Measurements from ENCODE around the gene MITF.

The MITF gene

DNA sequence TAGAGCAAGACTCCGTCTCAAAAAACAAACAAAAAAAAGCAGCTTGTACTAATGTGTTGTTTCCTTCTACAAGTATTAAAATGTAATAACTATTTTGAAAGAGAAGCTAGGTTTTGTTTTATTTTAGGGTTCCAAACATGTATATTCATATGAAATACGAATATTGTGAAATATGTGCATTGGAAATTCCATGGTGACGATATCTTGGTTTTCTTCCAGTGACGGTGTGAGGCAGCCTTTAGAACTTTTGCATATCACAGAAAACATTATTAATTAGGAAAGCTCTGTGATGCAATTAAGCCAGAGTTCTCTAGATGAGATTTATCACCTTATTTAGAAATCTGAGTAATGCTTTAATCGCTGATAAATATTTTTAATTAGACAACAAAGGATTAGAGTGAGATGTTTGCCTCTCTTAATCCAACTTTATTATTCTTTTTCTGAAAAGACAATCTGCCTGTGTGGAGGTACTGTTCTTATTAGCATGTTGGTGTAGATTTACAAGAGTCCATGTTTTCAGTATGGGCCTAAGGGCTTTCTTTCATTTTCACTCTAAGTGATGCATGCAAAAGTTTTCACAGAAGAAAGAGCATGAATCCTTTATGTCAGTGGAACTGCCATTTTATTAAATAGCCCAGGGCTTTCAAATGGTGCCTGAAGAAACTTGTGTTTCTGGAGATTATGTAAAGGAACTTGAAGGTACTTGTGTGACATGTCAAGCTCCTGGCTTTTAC, 222.6 kb downstream of the MITF start:
- DNase-seq (ENCODE audit: low spot score): no peak

DNA sequence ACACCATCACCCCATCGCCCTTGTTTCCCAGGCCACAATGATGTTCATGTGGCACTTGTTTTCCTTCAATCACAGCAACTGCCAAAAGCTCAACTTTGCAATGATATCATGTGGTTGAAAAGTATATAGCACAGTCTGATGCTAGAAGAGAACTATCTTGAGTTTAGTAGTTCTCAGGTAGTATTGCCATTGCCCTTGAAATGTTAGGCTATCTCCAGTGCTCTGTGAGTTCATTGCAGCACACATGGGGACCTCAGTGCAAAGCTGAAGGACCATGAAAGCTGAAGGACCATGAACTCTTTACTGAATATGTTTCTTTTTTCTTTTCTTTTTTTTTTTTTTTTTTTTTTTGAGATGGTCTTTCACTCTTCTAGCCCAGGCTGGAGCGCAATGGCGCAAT, 224.4 kb downstream of the MITF start:
- no peak for DNase-seq (ENCODE audit: low spot score)

DNA sequence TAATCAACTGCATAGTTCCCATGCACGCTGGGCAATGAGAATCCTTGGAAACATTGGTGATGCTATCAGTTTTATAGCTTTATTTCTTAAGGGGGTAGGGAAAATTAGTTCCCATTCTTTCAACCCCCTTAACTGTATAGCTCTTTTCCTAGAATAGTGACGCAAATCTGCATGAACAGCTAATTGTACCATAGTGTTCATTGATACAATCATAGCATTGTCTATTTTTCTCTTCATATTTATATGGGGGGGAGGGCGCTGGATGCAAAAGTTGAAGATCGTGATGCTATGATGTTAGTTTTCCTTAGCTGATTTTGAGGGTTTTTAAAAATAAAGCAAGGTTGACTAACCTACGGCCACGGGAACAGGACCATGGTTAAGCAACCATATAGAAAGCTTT, 227.9 kb downstream of the MITF start:
- DNase-seq (ENCODE audit: low spot score): no peak

DNA sequence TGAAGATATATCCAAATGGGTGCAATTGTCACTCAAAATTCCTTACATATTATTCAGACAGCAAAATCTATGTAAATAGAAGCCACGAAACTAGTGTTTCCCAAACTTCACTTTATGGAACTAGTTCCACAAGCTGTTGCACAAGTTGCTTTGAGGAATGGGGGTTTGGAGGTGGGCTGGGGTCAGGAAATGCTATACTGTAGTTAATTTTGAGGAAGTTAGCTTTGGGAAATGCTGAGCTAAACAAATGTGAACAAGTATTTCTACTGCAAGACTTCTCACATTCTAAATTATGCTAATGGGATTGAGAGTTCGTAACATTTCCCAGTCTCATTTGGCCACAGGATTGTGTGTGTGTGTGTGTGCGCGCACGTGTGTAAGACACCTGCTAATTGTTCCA, 231.6 kb downstream of the MITF start:
- DNase-seq (ENCODE audit: low spot score): no peak

DNA sequence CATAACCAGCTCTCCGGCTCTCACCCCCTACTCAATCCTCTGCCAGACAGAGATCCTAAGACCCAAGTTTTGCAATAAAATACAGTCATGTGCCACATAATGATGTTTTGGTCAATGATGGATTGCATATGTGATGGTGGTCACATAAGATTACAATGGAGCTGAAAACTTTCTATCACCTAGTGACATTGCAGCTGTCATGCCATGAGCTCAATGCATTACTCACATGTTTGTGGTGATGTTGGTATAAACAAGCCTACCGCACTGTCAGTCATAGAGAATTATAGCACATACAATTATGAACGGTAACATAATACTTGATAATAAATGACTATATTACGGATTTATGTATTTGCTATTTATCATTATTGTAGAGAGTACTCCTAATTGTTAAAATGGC, 233.4 kb downstream of the MITF start:
- DNase-seq (ENCODE audit: low spot score): no peak

DNA sequence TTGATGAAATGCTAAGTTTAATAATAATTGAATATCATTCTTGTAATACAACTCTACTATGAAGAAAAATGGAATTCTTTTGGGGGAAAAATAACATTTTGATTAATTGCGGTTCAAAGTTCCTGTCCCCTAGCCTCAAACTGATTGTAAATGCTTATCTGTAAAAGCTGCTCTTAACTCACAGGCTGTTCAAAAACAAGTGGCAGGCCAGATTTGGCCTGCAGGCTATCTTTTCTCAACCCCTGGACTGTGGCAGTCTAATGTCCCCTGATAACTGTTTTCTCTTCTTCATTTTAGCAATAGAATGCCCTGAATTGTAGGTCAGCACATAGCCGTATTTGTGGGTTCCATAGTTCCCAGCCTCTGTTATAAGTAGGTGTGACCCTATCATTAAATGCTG, 236.8 kb downstream of the MITF start:
- no peak for DNase-seq (ENCODE audit: low spot score)

DNA sequence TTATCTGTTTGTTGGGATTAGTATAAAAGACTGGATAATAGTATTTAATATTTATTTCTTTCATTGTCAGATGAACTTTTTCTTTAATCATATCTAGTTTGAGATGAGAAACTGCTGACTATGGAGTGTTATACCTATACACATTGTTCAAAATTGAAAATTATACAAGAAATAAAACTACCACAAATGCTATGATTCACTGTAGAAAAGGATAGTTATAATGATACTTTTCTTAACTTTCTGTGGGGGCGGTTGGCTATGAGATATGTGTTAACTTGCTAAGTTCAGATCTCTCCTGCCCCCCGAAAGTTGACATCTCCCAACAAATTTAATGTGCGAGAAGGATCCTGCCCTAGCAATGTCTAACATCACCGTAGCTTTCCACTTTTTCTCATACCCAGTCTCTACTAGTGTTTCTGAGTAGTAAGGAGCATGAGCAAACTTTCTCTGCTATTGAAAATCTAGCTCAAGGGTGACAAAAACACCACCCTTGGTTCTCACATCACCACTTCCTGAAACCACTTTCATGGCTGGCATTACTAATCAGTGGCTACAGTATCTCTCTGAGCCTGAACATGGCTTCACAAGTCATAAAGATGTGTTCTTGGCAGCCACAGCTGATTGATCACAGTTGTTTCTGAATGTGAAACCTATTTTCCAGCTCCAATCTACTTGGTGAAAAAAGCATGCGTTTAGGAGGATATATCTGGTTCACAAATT, 244.4 kb downstream of the MITF start:
- DNase-seq (ENCODE audit: low spot score): no peak

DNA sequence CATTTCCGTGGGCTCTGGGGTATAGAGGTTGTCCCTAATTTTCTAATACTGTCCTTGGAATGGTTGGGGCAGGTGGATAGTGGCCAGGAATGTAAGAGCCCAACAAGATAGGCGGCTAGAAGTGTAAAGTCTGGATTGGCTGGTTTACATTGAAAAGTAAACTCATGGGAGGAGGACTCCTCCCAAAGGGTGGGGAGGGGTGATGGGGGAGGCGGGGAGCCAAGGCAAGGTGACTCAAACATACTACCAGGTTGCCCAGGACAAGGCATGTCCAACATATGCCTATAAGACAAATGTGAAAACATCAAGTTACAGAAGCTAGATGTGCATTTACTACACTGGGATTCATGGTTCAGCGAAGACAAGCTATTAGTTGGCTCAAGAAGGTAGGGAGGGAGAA, 246.0 kb downstream of the MITF start:
- no peak for DNase-seq (ENCODE audit: low spot score)

DNA sequence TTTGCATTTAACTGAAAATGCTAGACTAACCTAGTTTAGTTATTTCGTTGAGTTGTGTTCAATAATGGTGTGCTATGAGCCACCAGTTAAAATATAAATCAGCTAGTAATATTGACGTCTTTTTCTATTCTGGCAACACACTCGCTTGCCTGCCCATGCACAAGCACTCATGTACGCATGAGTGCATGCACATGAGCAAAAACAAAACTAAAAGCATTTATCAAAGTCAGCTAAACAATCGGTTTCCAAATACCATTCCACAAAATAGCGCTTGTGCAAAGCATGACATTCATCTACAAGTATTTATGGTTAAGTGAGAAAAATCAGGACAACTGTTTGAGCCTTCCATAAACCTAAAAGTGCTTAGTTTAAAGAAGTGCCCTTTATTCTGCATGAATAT, 247.2 kb downstream of the MITF start:
- no peak for DNase-seq (ENCODE audit: low spot score)

DNA sequence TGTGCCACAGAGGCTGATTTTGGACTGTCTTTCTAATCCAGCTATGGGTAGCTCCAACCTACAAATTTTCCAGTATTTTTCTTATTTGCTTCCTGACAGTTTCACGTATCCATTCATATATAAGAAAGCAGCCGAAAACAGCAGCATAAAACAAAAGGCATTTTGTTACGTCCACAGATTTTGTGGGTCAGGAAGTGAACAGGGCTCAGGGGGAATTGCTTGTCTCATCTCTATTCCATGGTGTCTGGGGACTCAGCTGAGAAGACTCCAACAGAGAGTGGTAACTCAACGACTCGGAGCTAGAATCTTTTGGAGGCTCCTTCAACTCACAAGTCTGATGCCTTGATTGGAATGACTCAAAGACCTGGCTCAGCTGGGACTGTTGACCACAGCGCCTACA, 248.6 kb downstream of the MITF start:
- DNase-seq (ENCODE audit: low spot score): no peak

DNA sequence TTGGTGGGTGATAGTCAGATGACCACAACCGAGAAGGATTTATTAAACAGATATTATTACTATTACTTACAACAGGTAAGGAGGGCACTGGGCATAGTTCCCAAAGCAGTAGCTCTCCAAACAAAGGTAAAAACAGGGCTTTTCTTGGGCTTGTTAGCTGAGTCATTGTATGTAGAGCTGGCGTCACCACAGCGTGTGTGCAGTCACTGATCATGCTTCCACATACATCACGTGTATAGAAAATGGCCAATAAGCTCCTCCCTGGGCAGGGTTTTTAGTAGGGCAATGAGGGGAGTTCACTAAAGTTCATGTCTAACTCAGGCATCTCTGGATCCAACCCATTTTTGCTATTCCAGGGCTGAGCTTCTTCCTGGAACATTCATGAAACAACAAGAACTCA, 254.5 kb downstream of the MITF start:
- DNase-seq (ENCODE audit: low spot score): no peak

DNA sequence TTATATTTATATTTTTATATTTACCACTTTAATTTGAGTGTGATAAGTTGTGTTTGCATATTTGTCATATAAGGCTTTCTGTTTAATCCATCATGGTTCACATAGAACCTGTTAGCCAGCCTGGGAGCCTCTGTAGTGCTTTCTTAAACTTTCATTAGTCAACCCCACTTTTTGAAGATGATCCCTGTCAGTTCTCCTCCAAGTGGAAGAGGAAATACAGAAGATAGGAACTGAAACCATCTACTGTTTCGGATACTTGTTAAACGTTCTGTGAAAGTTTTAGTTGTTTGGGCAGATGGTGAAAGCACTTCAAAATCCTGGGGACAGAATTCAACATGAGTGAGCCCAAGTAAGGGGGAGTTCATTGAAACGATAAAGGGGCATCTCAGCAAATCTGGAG, 255.7 kb downstream of the MITF start:
- DNase-seq (ENCODE audit: low spot score): no peak

DNA sequence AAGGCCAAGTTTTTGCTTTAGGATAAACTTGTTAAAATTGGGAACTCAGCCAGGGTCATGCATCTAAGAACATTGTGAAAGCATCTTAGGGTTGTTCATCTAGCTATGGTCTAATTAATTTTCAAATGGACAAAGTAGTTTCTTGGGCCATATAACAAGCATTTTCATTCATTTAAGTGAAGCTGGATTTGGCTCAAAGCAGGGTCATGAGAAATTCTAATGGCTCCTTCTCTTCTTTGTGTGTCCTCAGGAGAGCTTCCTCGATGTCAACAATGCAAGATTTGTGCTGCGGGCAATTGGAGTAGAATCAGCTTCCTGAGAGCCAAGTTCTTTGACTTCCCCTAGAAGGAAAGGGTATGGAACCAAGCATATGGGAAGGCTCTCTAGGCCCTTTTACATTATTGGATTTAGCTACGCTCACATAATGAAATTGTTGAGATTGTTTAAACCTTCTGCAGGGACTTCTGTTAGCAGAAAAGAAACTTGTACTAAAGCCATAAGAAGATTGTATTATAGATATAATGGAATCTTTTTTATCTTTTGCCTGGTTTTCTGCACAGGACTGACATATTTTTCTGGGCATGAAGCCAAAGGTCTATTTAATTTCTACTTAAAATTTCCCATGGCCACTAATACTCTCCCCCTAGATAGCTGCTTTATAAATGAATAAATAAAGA, 258.5 kb downstream of the MITF start:
- DNase-seq (ENCODE audit: low spot score): peak; percentile 10

DNA sequence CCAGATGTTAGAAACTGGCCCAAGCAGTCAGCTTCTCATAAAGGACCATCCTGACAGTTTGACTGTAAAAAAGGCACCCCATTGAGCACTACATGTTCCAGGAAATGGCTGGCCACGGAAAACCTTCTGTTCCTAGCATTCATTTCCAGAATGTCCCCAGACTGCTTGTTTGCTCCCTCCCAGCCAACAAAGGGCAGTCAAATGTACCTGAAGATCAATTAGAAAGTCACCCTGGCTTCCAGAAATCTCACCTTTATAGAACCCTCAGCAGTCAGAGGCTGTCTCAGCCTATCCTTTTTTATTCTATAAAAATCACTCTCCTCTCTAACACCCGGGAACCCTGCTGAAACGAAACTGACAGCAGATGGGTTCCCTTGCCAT, 259.5 kb downstream of the MITF start:
- DNase-seq (ENCODE audit: low spot score): no peak

DNA sequence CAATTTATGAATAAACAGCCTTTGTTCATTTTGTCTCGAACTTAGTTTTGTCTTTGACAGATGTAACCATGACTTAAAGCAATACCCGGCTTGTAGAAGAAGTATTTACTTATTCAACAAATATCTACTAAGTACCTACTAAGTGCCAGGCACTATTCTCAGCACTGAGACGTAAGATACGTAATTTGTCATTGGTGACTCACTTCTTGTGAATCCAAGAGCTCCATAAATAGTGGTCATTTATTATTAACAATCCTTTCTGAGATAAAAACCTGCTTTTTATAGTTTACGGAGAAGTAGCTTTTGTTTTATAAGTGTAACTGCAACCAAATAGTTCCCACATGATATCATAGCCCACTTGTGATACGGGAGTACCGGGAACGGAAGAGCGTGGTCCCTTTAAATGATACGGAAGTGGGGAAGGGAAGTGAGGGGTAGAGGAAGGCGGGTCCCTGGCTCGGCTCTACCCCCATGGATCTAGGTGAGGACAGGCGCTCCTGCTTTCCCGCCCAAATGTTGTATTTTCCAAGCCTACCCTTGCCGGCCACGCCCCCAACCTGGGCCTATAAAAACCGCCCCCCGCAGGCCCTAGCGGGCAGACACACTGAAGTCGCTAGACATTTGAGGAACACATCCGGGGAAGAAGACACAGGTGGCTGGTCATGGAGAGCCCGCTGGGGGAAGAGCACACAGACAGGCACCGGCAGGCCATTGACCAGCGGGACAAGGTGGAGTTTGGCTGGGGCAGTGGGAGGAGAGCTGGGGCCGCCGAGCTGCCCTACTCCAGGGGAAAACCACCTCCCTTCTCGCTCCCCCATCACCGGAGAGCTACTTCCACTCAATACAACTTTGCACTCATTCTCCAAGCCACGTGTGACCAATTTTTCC, 260.1 kb downstream of the MITF start, which contains the start of gene SAMMSON:
Gene SAMMSON, plus strand, starts transcription at position 594 of the 888 bp plus-strand sequence.
- peak; percentile 90 for DNase-seq (ENCODE audit: low spot score)

DNA sequence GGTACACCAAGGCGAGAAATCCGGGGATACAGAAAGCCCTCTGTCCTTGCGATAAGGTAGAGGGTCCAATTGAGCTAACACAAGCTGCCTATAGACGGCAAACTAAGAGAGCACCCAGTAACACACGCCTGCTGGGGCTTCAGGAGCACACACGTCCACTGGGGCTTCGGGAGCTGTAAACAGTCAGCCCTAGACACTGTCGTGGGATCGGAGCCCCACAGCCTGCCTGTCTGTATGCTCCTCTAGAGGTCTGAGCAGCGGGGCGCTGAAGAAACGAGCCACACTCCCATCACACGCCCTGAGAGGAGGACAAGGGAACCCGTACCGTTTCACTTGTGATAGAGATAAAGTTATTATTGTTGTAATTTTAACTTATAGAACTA, 260.8 kb downstream of the MITF start:
- DNase-seq (ENCODE audit: low spot score): peak; percentile 58

DNA sequence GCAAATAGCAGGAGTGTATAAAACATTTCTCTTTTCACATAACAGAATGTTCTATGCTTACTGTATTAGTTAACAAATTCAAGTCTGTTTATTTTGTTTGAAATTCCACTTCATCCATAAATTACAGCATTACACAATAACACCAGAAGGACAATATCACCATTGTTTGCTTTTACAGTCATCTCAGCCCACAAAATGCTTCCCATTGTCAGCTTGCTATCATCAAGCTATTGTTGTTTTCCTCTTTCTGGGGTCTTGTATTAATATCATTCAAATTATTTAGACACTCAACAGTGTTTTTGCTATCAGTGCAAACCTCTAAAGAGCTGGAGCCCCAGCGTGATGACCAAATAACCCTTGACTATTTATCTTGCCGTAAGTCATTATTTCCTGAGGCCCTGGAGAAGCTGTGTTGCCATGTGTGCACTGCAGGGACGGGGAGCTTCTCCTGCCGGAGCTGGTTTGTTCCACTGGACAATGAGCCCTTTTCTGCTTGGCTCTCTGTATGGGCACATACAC, 261.4 kb downstream of the MITF start:
- DNase-seq (ENCODE audit: low spot score): peak; percentile 22

DNA sequence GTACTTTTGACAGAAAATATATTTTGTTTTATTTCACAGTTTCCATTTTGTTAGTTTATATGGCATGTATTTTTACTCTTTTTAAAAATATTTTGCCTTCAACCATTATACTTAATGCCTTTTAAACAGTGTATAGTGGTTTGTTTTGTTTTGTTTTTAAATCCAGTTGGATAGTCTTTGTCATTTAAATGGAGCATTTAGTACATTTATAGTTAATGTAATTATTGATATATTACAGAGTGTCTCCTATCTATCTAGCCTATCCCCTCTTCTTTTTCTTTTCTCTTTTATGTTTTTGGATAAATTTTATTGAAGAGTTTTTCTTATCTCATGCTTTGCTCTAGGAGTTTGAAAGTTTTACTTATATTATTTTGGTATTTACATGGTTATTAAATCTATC, 263.9 kb downstream of the MITF start:
- no peak for DNase-seq (ENCODE audit: low spot score)

DNA sequence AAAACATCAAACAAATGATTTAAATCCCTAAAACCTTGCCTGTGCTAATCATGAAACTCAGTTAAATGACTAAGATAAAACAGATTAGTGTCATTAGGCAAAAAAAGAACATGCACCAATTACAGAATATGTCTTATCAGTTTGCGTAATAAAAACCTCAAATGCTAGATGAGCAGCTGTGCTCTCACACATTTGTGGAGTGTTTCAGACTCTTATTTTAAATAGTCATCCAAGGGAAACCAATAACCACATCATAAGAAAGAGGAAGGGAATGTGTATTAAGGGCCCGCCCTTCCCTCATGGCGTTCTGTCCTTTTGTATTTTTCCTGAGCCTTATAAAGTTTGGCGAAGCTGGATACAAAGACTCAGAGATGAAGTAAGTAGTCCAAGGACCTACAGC, 266.8 kb downstream of the MITF start:
- DNase-seq (ENCODE audit: low spot score): no peak

DNA sequence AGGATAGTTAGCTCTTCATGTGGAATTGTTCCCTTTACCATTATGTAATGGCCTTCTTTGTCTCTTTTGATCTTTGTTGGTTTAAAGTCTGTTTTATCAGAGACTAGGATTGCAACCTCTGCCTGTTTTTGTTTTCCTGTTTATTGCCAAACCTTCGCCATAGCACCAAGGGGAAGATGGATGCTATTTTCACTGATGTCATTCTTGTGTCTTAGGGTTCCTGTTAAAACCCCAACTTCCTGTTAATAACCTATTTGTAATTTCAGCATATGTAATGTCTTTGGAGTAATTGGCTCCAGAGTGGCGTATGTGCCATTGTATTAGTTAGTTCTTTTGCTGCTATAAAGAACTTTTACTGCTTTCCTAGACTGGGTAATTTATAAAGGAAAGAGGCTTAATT, 271.1 kb downstream of the MITF start:
- DNase-seq (ENCODE audit: low spot score): no peak

DNA sequence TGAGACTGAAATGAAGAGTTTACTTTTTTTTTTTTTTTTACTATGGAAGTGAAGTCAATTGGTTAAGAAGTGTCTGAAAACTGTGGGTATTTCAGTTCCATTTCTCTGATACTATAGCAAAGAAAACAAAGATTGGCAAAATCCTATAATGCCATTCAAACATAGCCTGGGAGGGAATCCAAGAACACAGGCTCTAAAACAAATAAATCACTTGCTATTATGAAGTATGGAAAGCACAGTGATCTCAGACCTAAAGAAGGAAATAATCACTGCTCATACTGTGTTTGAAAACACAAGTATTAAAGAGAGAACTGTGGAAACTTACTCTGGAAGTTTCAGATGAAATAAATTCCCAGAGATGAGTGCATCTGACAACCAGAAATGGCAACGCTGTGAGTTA, 272.3 kb downstream of the MITF start:
- no peak for DNase-seq (ENCODE audit: low spot score)
